Osteoblast (primary cell): ENCODE results near the gene FGFBP1. TPM values are rescaled to one million over a fixed set of nuclear protein-coding genes. Genes with fewer than 3 reads are reported as not detected.

Experiments used
- DNase-seq: peaks from one replicate; pipeline ENCODE4 v3.0.0; 2011; ENCODE audit warnings: low spot score, mixed read lengths; ENCODE audit not compliant: insufficient read length; ENCODE audit errors: missing footprints
- H2AFZ ChIP-seq: 2 replicates; pipeline ENCODE4 v1.6.0; 2011; ENCODE audit warnings: mild to moderate bottlenecking, low read length
- H3K27ac ChIP-seq: 2 replicates; pipeline ENCODE4 v1.5.1; 2011; ENCODE audit warnings: mild to moderate bottlenecking, low read depth, low read length, moderate library complexity
- H3K27me3 ChIP-seq: 2 replicates; pipeline ENCODE4 v1.6.0; 2012; ENCODE audit warnings: mild to moderate bottlenecking, control low read depth, inconsistent platforms, low read length, moderate library complexity; ENCODE audit not compliant: insufficient read depth
- H3K36me3 ChIP-seq: 2 replicates; pipeline ENCODE4 v1.5.1; 2011; ENCODE audit warnings: mild to moderate bottlenecking, low read length, control low read depth, moderate library complexity; ENCODE audit not compliant: insufficient read depth
- H3K4me1 ChIP-seq: 2 replicates; pipeline ENCODE4 v1.5.1; 2011; ENCODE audit warnings: mild to moderate bottlenecking, low read length, control low read depth, moderate library complexity; ENCODE audit not compliant: insufficient read depth
- H3K4me2 ChIP-seq: 2 replicates; pipeline ENCODE4 v1.6.0; 2011; ENCODE audit warnings: mild to moderate bottlenecking, low read length; ENCODE audit not compliant: insufficient read depth
- H3K4me3 ChIP-seq: fragments of 200-600 bp; sonication (generic); 3 replicates; pipeline ENCODE4 v1.5.1; 2012; ENCODE audit warnings: mild to moderate bottlenecking, low read length, inconsistent platforms; ENCODE audit not compliant: insufficient read depth
- H3K79me2 ChIP-seq: 2 replicates; pipeline ENCODE4 v1.6.0; 2012; ENCODE audit warnings: mild to moderate bottlenecking, low read length, control low read depth, inconsistent platforms; ENCODE audit not compliant: insufficient read depth
- H3K9me3 ChIP-seq: 2 replicates; pipeline ENCODE4 v1.5.1; 2011; ENCODE audit warnings: low read depth, low read length, control low read depth
- H4K20me1 ChIP-seq: 2 replicates; pipeline ENCODE4 v1.6.0; 2012; ENCODE audit warnings: mild to moderate bottlenecking, low read length, control low read depth; ENCODE audit not compliant: insufficient read depth
- CTCF ChIP-seq: IDR thresholded peaks from 2 replicates; pipeline ENCODE4 v1.5.1; 2011; ENCODE audit warnings: mild to moderate bottlenecking, low read depth, low read length, moderate library complexity; ENCODE audit errors: extremely low read depth
- total RNA-seq: library from RNA; depleted of rRNA; stranded (reverse); fragments of >200 nt; gene quantifications from 2 replicates; pipeline ENCODE4 v1.2.3, GENCODE V29; 2012

Gene FGFBP1
- total RNA-seq, 1 donor = not detected

GRCh38 chr4:15955670-15956069 is 17.1 kb upstream of the FGFBP1 start:
- no peak for TF ChIP-seq CTCF
- H3K9me3 ChIP-seq = no peaks in the 10 kb centered on the region
- H3K79me2 ChIP-seq = no peaks in the 10 kb centered on the region
- H4K20me1 ChIP-seq = no peaks in the 10 kb centered on the region
- H3K4me1 ChIP-seq = no peaks in the 10 kb centered on the region
- H3K4me3 ChIP-seq = no peak overlapping the region
- H3K4me2 ChIP-seq = no peak overlapping the region
- no peak for DNase-seq
- H3K27ac ChIP-seq = no peak overlapping the region
- peaks cover 14% of the 10 kb centered on the region for H3K27me3 ChIP-seq
- H2AFZ ChIP-seq = no peak overlapping the region
- H3K36me3 ChIP-seq = no peaks in the 10 kb centered on the region

GRCh38 chr4:15953625-15954024 is 15.1 kb upstream of the FGFBP1 start:
- Histone ChIP-seq H3K4me2 (no peak overlapping the region), H3K27ac (no peak overlapping the region), H3K9me3 (no peaks in the 10 kb centered on the region), H3K36me3 (no peaks in the 10 kb centered on the region), H3K27me3 (peaks cover 3% of the 10 kb centered on the region), H3K79me2 (no peaks in the 10 kb centered on the region), H2AFZ (no peak overlapping the region), H3K4me1 (no peaks in the 10 kb centered on the region), H3K4me3 (no peak overlapping the region), H4K20me1 (no peaks in the 10 kb centered on the region)
- no peak for DNase-seq
- TF ChIP-seq CTCF = no peak

- H3K4me2 ChIP-seq = no peak overlapping the region
- H3K4me3 ChIP-seq = no peak overlapping the region
- no peaks in the 10 kb centered on the region for H3K9me3 ChIP-seq
- no peaks in the 10 kb centered on the region for H3K36me3 ChIP-seq
- TF ChIP-seq CTCF = no peak
- H2AFZ ChIP-seq = no peak overlapping the region
- no peaks in the 10 kb centered on the region for H4K20me1 ChIP-seq
- H3K4me1 ChIP-seq = no peaks in the 10 kb centered on the region
- H3K27me3 ChIP-seq = no peaks in the 10 kb centered on the region
- no peak overlapping the region for H3K27ac ChIP-seq
- no peak for DNase-seq
- no peaks in the 10 kb centered on the region for H3K79me2 ChIP-seq
Measured at GRCh38 chr4:15951781-15952180, 13.2 kb upstream of the FGFBP1 start.

GRCh38 chr4:15948826-15949225 is 10.3 kb upstream of the FGFBP1 start:
- Histone ChIP-seq H2AFZ (no peak overlapping the region), H3K4me2 (no peak overlapping the region), H3K36me3 (no peaks in the 10 kb centered on the region), H3K9me3 (no peaks in the 10 kb centered on the region), H4K20me1 (no peaks in the 10 kb centered on the region), H3K4me1 (no peaks in the 10 kb centered on the region), H3K79me2 (no peaks in the 10 kb centered on the region), H3K4me3 (no peak overlapping the region), H3K27me3 (peaks cover 13% of the 10 kb centered on the region), H3K27ac (no peak overlapping the region)
- no peak for TF ChIP-seq CTCF
- no peak for DNase-seq
